Liver (tissue), 9 donors: Measurements from ENCODE around the gene LRCH2. TPM values are rescaled to one million over a fixed set of nuclear protein-coding genes. Genes with fewer than 3 reads are reported as not detected.
"Not testable (repeated sequence)": the region's sequence is repeated elsewhere in the genome, so short reads cannot be mapped to it uniquely, and the experiment has no call there.

Experiments used
- DNase-seq: peaks from one replicate; pipeline ENCODE4 v3.0.0-alpha.2; 2017; ENCODE audit warnings: low spot score
- H3K27ac ChIP-seq, 2 donors: one replicate each; pipeline ENCODE4 v1.7.0; 2013; ENCODE audit warnings: inconsistent platforms in 2 of 2, low read length in 2 of 2, control low read depth in 1 of 2, low read depth in 1 of 2, mild to moderate bottlenecking in 1 of 2
- H3K27me3 ChIP-seq, 4 donors: one replicate each; pipeline versions ENCODE4 v1.6.1 to v1.7.0; 2013; ENCODE audit warnings: low read length in 3 of 4, inconsistent platforms in 1 of 4, mild to moderate bottlenecking in 1 of 4, moderate library complexity in 1 of 4; ENCODE audit not compliant: control insufficient read depth in 4 of 4, insufficient read depth in 4 of 4
- H3K36me3 ChIP-seq, 4 donors: one replicate each; pipeline versions ENCODE4 v1.6.1 to v1.7.0; 2013; ENCODE audit warnings: low read length in 3 of 4, mild to moderate bottlenecking in 3 of 4, low read depth in 1 of 4, moderate library complexity in 1 of 4; ENCODE audit not compliant: control insufficient read depth in 4 of 4, insufficient read depth in 3 of 4
- H3K4me1 ChIP-seq, 4 donors: one replicate each; pipeline versions ENCODE4 v1.6.1 to v1.7.0; 2013; ENCODE audit warnings: low read length in 3 of 4, mild to moderate bottlenecking in 3 of 4, moderate library complexity in 1 of 4; ENCODE audit not compliant: control insufficient read depth in 4 of 4, insufficient read depth in 4 of 4
- H3K4me3 ChIP-seq, 3 donors: one replicate each; pipeline versions ENCODE4 v1.6.1 to v1.7.0; 2013; ENCODE audit warnings: low read length in 3 of 3, control low read depth in 1 of 3, low read depth in 1 of 3, mild to moderate bottlenecking in 1 of 3
- H3K9ac ChIP-seq, 2 donors: one replicate each; pipeline ENCODE4 v1.7.0; 2013; ENCODE audit warnings: low read length in 2 of 2, mild to moderate bottlenecking in 2 of 2, moderate library complexity in 2 of 2, control low read depth in 1 of 2, low read depth in 1 of 2
- H3K9me3 ChIP-seq, 4 donors: one replicate each; pipeline versions ENCODE4 v1.6.1 to v1.7.0; 2013; ENCODE audit warnings: low read length in 3 of 4; ENCODE audit not compliant: control insufficient read depth in 4 of 4
- CTCF ChIP-seq: fragments of 150-350 bp; IDR thresholded peaks from 2 replicates; pipeline ENCODE4 v1.5.1; 2017; ENCODE audit warnings: improper control_type of control experiment, low read depth, low read length; ENCODE audit not compliant: missing input control
- FOXA2 ChIP-seq: IDR thresholded peaks from 2 replicates; pipeline ENCODE4 v1.6.1; 2016; ENCODE audit warnings: antibody characterized with exemption
- GABPA ChIP-seq, 2 donors: IDR thresholded peaks in 1 of 2; conservative IDR thresholded peaks in 1 of 2; 2 replicates each; pipeline ENCODE4 v1.6.1; 2016; ENCODE audit warnings: antibody characterized with exemption in 2 of 2, mild to moderate bottlenecking in 1 of 2, moderate library complexity in 1 of 2
- HNF4A ChIP-seq, 2 donors: conservative IDR thresholded peaks; 2 replicates each; pipeline ENCODE4 v1.6.1; 2016; ENCODE audit warnings: antibody characterized with exemption in 2 of 2, mild to moderate bottlenecking in 2 of 2
- JUND ChIP-seq, 2 donors: IDR thresholded peaks; 2 replicates each; pipeline ENCODE4 v1.6.1; 2016; ENCODE audit warnings: antibody characterized with exemption in 2 of 2
- NR2F2 ChIP-seq: IDR thresholded peaks from 2 replicates; pipeline ENCODE4 v1.6.1; 2016; ENCODE audit warnings: antibody characterized with exemption
- RAD21 ChIP-seq, 2 donors: IDR thresholded peaks; 2 replicates each; pipeline ENCODE4 v1.6.1; 2016; ENCODE audit warnings: antibody characterized with exemption in 2 of 2, mild to moderate bottlenecking in 2 of 2
- RXRA ChIP-seq, 2 donors: IDR thresholded peaks; 2 replicates each; pipeline ENCODE4 v1.6.1; 2017 to 2018; ENCODE audit warnings: antibody characterized with exemption in 2 of 2, mild to moderate bottlenecking in 1 of 2
- SP1 ChIP-seq: IDR thresholded peaks from 2 replicates; pipeline ENCODE4 v1.6.1; 2018; ENCODE audit warnings: antibody characterized with exemption, mild to moderate bottlenecking
- TAF1 ChIP-seq: conservative IDR thresholded peaks from 2 replicates; pipeline ENCODE4 v1.6.1; 2016; ENCODE audit warnings: antibody characterized with exemption, mild to moderate bottlenecking
- YY1 ChIP-seq: IDR thresholded peaks from 2 replicates; pipeline ENCODE4 v1.6.1; 2016; ENCODE audit warnings: antibody characterized with exemption, mild to moderate bottlenecking
- WGBS: extraction: QIAGEN DNeasy Blood & Tissue Kit; methylation state at CpG from one replicate; pipeline ENCODE4 v1.1.7; 2013; 5-methylcytosine and 5-hydroxymethylcytosine counted together
- polyA plus RNA-seq, 2 donors: library from polyadenylated mRNA; stranded (reverse) in 1 of 2; unstranded in 1 of 2; fragments of 200-250 nt in 1 of 2; fragments of >200 nt in 1 of 2; fragmentation: Nextera tagmentation in 1 of 2; extraction: Ambion mirVana in 1 of 2; gene quantifications; one replicate each; pipeline versions ENCODE4 v1.2.1 to v1.2.3, GENCODE V29; 2013 to 2015
- total RNA-seq, 2 donors: library from RNA; depleted of rRNA; stranded (reverse); fragments of >200 nt; gene quantifications; one replicate each; pipeline ENCODE4 v1.2.3, GENCODE V29; 2014
- TF ChIP-seq, protein P1 (sequence below): IDR thresholded peaks from 2 replicates; pipeline ENCODE4 v1.6.1; 2016; ENCODE audit warnings: antibody characterized with exemption
- TF ChIP-seq, protein P2 (sequence below): IDR thresholded peaks from 2 replicates; pipeline ENCODE4 v1.6.1; 2016; ENCODE audit warnings: antibody characterized with exemption
- TF ChIP-seq, protein P3 (sequence below): IDR thresholded peaks from 2 replicates; pipeline ENCODE4 v1.6.1; 2016; ENCODE audit warnings: antibody characterized with exemption, mild to moderate bottlenecking
- donor health status: healthy.
- donor health status: healthy.
- donor health status: healthy.
- donor health status: healthy.
- donor health status: healthy.

Gene LRCH2
- total and polyA plus RNA-seq, 4 donors = 0.06 to 0.42 (median 0.24) TPM

GRCh38 chrX:115229337-115230003 is 4.4 kb downstream of the LRCH2 start:
- Histone ChIP-seq H3K27ac (no peak overlapping the region), H3K36me3 (no peaks in the 10 kb centered on the region), H3K27me3 (no peaks in the 10 kb centered on the region), H3K4me3 (no peak overlapping the region), H3K9ac (no peak overlapping the region), H3K9me3 (no peaks in the 10 kb centered on the region), H3K4me1 (no peaks in the 10 kb centered on the region)
- TF ChIP-seq HNF4A (conservative IDR thresholded peaks at IDR 0.05) = peak; percentile 43 to 69
- TF ChIP-seq NR2F2 = peak; percentile 44
- TF ChIP-seq, protein P1, sequence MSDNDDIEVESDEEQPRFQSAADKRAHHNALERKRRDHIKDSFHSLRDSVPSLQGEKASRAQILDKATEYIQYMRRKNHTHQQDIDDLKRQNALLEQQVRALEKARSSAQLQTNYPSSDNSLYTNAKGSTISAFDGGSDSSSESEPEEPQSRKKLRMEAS = no peak
- TF ChIP-seq TAF1 = no peak
- no peak for TF ChIP-seq YY1
- TF ChIP-seq SP1 = peak; percentile 49
- no peak for TF ChIP-seq JUND (IDR thresholded peaks at IDR 0.05)
- TF ChIP-seq RXRA (IDR thresholded peaks at IDR 0.05) = peak; percentile 47 to 68
- WGBS = 42% methylated on average over 4 of the region's 4 CpGs
- DNase-seq = no peak

GRCh38 chrX:115226929-115227328 is 7.0 kb downstream of the LRCH2 start:
- no peak for DNase-seq
- Histone ChIP-seq H3K9ac (no peak overlapping the region), H3K36me3 (no peaks in the 10 kb centered on the region), H3K27ac (no peak overlapping the region), H3K4me1 (no peaks in the 10 kb centered on the region), H3K27me3 (no peaks in the 10 kb centered on the region), H3K9me3 (no peaks in the 10 kb centered on the region), H3K4me3 (no peak overlapping the region)
- peak; percentile 60 to 76 for TF ChIP-seq RAD21 (IDR thresholded peaks at IDR 0.05)
- TF ChIP-seq CTCF = peak; percentile 31
- no peak for TF ChIP-seq NR2F2
- 17% methylated on average over 1 of the region's 1 CpG for WGBS

DNA sequence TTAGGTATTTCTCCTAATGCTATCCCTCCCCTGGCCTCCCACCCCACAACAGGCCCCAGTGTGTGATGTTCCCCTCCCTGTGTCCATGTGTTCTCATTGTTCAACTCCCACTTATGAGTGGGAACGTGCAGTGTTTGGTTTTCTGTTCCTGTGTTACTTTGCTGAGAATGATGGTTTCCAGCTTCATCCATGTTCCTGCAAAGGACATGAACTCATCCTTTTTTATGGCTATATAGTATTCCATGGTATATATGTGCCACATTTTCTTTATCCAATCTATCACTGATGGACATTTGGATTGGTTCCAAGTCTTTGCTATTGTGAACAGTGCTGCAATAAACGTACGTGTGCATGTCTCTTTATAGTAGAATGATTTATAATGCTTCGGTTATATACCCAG is 16.6 kb downstream of the LRCH2 start:
- H3K9ac ChIP-seq, DNase-seq, H3K4me1 ChIP-seq, H3K27ac ChIP-seq, H3K27me3 ChIP-seq, H3K9me3 ChIP-seq, H3K36me3 ChIP-seq, H3K4me3 ChIP-seq: not testable (repeated sequence)
- 84% methylated on average over 4 of the region's 4 CpGs for WGBS

- H3K27ac ChIP-seq = no peak overlapping the region
- 60% methylated on average over 3 of the region's 3 CpGs for WGBS
- no peak for TF ChIP-seq CTCF
- TF ChIP-seq NR2F2 = no peak
- TF ChIP-seq RAD21 (IDR thresholded peaks at IDR 0.05) = no peak
- TF ChIP-seq, protein P2, sequence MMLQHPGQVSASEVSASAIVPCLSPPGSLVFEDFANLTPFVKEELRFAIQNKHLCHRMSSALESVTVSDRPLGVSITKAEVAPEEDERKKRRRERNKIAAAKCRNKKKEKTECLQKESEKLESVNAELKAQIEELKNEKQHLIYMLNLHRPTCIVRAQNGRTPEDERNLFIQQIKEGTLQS = no peak
- TF ChIP-seq FOXA2 = no peak
- TF ChIP-seq, protein P3, sequence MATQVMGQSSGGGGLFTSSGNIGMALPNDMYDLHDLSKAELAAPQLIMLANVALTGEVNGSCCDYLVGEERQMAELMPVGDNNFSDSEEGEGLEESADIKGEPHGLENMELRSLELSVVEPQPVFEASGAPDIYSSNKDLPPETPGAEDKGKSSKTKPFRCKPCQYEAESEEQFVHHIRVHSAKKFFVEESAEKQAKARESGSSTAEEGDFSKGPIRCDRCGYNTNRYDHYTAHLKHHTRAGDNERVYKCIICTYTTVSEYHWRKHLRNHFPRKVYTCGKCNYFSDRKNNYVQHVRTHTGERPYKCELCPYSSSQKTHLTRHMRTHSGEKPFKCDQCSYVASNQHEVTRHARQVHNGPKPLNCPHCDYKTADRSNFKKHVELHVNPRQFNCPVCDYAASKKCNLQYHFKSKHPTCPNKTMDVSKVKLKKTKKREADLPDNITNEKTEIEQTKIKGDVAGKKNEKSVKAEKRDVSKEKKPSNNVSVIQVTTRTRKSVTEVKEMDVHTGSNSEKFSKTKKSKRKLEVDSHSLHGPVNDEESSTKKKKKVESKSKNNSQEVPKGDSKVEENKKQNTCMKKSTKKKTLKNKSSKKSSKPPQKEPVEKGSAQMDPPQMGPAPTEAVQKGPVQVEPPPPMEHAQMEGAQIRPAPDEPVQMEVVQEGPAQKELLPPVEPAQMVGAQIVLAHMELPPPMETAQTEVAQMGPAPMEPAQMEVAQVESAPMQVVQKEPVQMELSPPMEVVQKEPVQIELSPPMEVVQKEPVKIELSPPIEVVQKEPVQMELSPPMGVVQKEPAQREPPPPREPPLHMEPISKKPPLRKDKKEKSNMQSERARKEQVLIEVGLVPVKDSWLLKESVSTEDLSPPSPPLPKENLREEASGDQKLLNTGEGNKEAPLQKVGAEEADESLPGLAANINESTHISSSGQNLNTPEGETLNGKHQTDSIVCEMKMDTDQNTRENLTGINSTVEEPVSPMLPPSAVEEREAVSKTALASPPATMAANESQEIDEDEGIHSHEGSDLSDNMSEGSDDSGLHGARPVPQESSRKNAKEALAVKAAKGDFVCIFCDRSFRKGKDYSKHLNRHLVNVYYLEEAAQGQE = no peak
- TF ChIP-seq YY1 = no peak
- TF ChIP-seq GABPA (IDR thresholded peaks at IDR 0.05 in 1 of 2, conservative IDR thresholded peaks at IDR 0.05 in 1 of 2) = no peak
- TF ChIP-seq, protein P1 = no peak
- no peak for TF ChIP-seq TAF1
These were observed 19.3 kb downstream of the LRCH2 start for GRCh38 chrX:115214605-115215004.

More at GRCh38 chrX:115214605-115215004, 19.3 kb downstream of the LRCH2 start:
- Histone ChIP-seq H3K36me3 (no peaks in the 10 kb centered on the region), H3K4me1 (peaks cover 0 to 2% (median 0%) of the 10 kb centered on the region in 4 donors), H3K27me3 (peaks cover 0 to 2% (median 0%) of the 10 kb centered on the region in 4 donors), H3K9me3 (no peaks in the 10 kb centered on the region), H3K9ac (no peak overlapping the region), H3K4me3 (no peak overlapping the region)
- DNase-seq = no peak
